GM12878 (cell line): ENCODE measurements around the gene CACNA1B.

ENCODE experiments used
- EZH2 ChIP-seq: IDR thresholded peaks from 2 replicates; pipeline ENCODE4 v1.6.1; 2012; ENCODE audit warnings: low read depth, mild to moderate bottlenecking, control low read depth, inconsistent platforms, low read length, borderline replicate concordance; ENCODE audit not compliant: control insufficient read depth
- POLR2A ChIP-seq: IDR thresholded peaks from 2 replicates; pipeline ENCODE4 v1.6.1; 2011; ENCODE audit warnings: low read depth, mild to moderate bottlenecking, low read length

- TF ChIP-seq POLR2A (no peak), EZH2 (no peak)
Measured at GRCh38 chr9:138066049-138066448, 188.5 kb downstream of the CACNA1B start.
